HG03196 (cell line): ENCODE measurements around the gene GOLGA6D.
"Not testable (repeated sequence)": the region's sequence is repeated elsewhere in the genome, so short reads cannot be mapped to it uniquely, and the experiment has no call there.

Source experiments
- ATAC-seq: cut with Tn5 transposase; IDR thresholded peaks from one replicate; pipeline ENCODE4 v1.9.1; 2021; ENCODE audit not compliant: unreplicated experiment

GOLGA6D gene

DNA sequence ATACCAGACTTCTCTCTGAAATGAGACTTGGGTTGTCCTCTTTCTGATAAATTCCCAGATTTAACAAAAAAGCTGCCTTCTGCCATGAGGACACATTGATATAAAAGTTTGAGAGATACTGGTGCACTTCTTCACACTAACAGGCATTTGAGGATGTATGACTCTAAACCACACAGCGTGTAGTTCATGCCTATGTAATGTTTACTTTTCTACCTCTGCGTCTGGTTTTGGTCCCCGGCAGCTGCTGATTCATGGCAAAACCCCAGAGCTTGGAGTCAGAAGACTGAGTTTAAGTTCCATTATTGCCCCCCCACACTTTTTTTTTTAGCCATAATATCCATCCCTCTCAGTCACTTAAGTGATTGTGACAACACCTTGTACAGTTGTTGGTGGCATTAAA is 1.5 kb downstream of the GOLGA6D start:
- ATAC-seq, result not testable (repeated sequence)

- ATAC-seq, result not testable (repeated sequence)
These were observed 11.0 kb downstream of the GOLGA6D start for GRCh38 chr15:75293660-75294059.

GRCh38 chr15:75298541-75299310 is 16.1 kb downstream of the GOLGA6D start:
- not testable (repeated sequence) for ATAC-seq

DNA sequence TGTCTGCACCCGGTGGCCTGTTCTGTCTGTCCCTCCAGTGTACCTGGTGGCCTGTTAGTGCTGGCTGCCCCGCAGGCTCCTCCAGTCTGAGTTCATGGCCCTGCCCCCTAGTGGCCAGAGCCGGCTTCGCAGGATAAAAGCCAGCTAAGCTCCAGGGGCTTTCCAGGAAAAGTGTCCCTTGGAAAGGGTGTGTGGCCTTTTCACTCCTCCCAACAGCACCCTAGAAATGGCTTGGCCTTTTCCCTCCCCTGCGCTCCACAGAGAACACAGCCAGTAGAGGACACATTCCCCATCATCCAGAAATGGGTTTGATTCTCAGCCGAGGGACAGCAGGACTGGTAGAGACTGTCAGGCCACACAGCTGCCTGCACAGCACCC is 16.7 kb downstream of the GOLGA6D start:
- not testable (repeated sequence) for ATAC-seq

DNA sequence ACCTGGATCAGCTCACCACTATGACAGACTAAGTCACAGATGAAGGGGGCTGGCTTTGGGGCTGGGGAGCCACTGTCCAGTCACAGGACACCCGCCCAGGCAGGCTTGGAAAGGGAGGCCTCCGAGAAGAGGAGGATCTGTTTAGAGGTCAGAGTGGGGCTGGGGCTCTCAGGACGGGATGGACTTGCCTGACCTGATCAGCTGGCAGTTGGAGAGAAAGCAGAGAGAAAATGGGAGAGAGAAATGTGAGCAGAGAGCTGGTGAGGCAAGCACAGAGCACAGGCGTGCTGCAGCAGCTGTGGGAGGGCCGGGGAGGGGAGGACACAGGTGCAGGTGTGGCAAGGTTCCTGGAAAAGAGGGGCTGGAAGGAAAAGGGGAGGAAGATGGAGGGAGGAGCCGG is 17.4 kb downstream of the GOLGA6D start:
- not testable (repeated sequence) for ATAC-seq

DNA sequence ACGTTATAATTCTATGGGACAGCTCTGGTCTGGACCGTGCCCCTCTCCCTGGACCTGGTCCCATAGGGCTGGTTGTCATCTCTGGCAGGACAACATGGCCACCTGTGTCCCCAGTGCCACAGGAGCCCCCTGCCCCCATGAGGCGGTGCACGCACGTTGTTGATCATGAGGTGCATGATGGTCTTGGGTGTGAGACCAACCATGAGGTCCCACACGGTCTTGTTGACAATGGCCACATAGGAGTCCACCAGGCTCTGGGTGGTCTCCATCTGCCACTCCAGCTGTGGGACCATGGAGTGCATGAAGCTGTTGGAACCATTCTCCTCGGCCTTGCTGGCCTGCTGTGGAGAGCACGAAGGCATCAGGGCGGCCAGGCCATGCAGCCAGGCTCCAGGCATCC is 19.7 kb downstream of the GOLGA6D start:
- no peak for ATAC-seq

GRCh38 chr15:75302753-75303152 is 20.1 kb downstream of the GOLGA6D start:
- ATAC-seq, result not testable (repeated sequence)

GRCh38 chr15:75306188-75306587 is 23.6 kb downstream of the GOLGA6D start:
- no peak for ATAC-seq

- ATAC-seq, result no peak
These were observed 25.2 kb downstream of the GOLGA6D start for GRCh38 chr15:75307778-75308390.

- ATAC-seq, result no peak
These were observed 27.1 kb downstream of the GOLGA6D start for GRCh38 chr15:75309711-75310110.

GRCh38 chr15:75312548-75312947 is 29.9 kb downstream of the GOLGA6D start:
- ATAC-seq, result not testable (repeated sequence)

DNA sequence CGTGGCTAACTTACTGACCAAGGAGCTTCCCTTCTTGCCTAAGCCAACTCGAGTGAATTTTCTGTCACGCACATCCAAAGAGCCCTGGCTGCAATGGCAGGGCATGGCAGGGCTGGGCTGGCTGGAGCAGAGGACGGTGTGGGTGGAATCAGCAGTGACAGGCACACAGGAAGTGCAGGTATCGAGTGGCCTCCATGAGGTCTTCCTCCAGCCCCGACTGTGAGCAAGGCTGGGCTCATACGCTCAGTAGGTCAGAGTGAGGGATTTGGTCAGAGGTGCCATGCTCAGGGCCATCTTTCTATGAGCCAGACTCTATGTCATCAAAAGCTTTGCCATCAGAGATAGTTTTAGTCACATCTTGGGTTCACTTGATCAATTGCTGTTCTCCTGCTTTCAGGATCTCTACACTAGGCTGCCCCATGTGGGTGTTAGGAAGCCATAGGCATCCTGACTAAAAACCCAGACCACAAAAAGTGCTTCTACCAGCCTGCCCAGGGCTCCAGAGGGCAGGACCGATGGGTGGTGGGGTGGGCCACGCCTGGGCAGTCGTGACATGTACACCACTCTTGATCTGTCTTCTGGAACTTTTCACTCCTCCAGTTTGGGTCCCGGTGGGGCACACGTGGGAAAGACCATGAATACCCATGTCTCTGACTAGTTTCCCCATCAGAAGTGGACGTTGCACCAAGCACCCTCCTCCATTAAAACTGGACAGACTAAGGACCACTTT is 30.6 kb downstream of the GOLGA6D start:
- ATAC-seq, result no peak

DNA sequence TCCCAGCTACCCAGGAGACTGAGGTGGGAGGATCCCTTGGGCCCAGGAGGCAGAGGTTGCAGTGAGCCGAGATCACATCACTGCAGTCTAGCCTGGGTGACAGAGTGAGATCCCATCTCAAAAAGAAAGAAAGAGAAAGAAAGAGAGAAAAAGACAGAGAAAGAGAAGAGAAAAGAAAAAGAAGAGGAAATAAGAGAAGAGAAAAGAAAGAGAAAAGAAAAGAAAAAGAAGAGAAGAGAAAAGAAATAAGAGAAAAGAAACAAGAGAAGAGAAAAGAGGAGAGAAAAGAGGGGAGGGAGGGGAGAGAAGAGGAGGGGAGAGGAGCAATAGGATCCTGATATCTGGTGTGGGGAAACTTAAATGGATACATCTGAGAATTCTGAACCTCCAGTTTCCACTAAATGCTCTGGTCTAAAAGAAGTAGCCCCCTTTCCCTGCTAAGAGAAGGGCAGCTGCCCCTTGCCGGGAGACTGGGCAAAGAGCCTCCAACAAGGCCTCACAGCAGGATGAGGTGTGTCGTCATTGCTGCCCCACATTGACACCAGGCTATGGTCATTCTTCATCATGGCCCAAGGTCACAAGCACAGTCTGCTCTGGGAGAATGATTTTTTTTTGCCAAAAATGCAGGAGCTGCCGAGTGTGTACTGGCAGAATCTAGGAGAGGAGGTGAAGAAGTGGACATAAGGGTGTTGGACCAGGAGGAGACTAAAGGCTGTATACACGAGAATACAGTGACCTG is 32.1 kb downstream of the GOLGA6D start:
- no peak for ATAC-seq

DNA sequence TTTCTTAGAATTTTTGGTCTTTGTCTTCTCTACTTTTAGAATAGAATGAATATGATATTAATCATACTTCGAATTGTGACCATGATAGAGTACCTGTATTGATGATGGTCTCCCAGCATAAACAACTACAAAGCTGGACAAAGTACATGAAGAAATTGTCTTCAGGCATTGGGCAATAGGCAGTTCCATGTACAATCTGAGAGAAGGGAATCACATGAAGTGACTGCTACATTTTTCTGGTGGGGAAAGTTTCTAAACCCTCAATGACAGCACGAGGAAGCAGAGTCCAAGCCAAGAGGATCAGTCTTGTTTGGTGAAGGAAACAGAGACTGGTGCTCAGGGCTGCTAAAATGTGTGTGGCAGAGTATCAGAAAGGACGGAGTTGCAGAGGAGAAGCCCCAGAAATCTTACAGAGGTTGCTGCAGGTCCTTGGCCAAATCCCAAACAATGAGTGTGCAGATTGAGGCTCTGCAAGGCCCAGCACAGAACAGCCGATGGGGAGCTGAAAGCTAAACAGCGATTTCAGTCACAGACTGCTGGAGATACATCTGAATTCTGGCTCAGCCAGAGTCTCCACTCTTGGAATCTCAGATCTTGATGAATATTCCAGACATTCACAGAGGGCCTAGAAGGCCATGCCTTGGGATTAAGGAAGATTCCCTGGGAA is 36.7 kb downstream of the GOLGA6D start:
- ATAC-seq, result not testable (repeated sequence)

DNA sequence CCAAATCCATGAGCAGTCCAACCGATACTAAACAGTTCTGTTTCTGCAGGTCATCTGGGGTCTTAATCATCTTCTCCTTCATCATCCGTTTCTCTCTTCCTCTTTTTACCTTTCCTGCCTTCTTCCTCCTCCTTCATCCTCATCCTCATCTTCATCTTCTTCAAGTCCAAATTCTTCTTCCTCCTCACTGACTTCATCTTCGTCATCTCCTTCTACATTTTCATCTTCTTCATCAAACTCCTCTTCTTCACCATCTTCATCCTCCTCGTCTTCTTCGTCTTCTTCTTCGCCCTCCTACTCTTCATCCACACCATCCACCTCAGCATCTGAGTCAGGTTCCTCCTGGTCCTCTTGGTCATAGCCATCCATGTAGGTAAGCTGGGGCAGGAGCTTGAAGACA is 39.1 kb downstream of the GOLGA6D start:
- ATAC-seq, result no peak

- ATAC-seq, result no peak
These were observed 43.3 kb downstream of the GOLGA6D start for GRCh38 chr15:75325922-75326321.

GRCh38 chr15:75327005-75327404 is 44.4 kb downstream of the GOLGA6D start:
- no peak for ATAC-seq

- no peak for ATAC-seq
These were observed 44.9 kb downstream of the GOLGA6D start for GRCh38 chr15:75327491-75327890.

- ATAC-seq, result no peak
These were observed 46.1 kb downstream of the GOLGA6D start for GRCh38 chr15:75328493-75329314.

- ATAC-seq, result no peak
These were observed 46.9 kb downstream of the GOLGA6D start for GRCh38 chr15:75329571-75329970.
